ENCODE measurements around the gene TAF11L12.
"Not testable (repeated sequence)": the region's sequence is repeated elsewhere in the genome, so short reads cannot be mapped to it uniquely, and the experiment has no call there.

Gene TAF11L12

DNA sequence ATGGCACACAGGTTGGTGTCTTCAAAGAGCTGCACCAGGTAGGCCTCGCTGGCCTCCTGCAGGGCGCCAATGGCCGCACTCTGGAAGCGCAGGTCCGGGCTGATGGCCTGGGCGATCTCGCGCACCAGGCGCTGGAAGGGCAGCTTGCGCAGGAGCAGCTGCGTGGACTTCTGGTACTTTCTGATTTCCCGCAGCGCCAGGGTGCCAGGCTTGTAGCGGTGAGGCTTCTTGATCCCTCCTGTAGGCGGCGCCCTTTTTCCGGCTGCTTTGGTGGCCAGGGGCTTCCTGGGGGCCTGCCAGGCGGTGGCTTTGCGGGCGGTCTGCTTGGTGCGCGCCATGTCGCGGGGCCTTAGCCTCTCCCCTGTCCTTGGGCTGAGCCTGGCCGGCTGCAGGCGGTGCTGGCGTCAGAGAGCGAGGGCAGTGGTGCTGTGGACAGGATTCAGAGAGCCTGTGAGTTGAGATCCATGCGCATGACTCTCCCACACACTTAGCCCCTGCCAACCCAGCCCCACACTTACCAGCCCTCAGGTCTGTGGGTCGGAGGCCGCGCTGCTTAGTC is 45.1 kb downstream of the TAF11L12 start:
- not testable (repeated sequence) for H3K27me3 Mint-ChIP-seq; H3K36me3 Mint-ChIP-seq; DNase-seq; H3K4me3 Mint-ChIP-seq; H3K27ac Mint-ChIP-seq; H3K9me3 Mint-ChIP-seq; H3K4me1 Mint-ChIP-seq; ATAC-seq (replicated peaks)

DNA sequence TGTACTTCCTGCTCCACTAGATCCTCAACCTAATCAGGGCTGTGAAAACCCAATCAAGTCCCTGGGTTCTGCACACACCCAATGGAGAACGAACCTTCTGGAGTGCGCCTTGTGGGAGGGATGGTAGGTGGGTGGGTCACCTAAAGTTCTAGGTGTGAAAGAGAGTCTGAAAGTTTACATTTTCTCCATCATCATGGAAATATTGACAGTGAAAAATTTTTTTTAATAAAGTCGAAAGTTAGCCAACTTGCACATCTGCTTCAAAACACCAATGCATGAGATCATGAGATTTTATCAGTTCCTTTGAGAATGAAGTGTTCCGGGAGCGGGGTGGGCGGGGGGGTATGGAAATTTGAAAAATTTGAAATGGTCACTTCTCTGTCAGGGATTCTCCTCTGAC is 45.7 kb downstream of the TAF11L12 start:
- Mint-ChIP-seq H3K9me3 (peaks cover 0 to 3% of the 10 kb centered on the region in 2 donors), H3K4me1 (no peaks in the 10 kb centered on the region)

More for the DNA sequence above, 45.7 kb downstream of the TAF11L12 start:
- Mint-ChIP-seq H3K4me3 (no peak overlapping the region), H3K27me3 (no peaks in the 10 kb centered on the region), H3K36me3 (no peaks in the 10 kb centered on the region), H3K27ac (no peak overlapping the region)
- DNase-seq, result no peak
- ATAC-seq (replicated peaks), result no peak

All from stimulated activated naive B cell treated with anti-CD40 and anti-IgM and Interleukin-4, amounts not matched to agents 10 μg/mL and 1 μg/mL and 100 μg/mL, for 72 hours (primary cell).